Coronary artery (tissue), 2 donors: ENCODE measurements around the gene CDH24.

ENCODE experiments used
- DNase-seq: peaks from one replicate; pipeline ENCODE4 v3.0.0-alpha.2; 2017; ENCODE audit warnings: low spot score
- H3K27ac ChIP-seq, 2 donors: fragments of 200-600 bp; sonication (generic); one replicate each; pipeline ENCODE4 v1.5.1; 2016 to 2019
- H3K4me3 ChIP-seq: fragments of 200-600 bp; sonication (generic); 2 replicates; pipeline ENCODE4 v1.5.1; 2016; ENCODE audit warnings: mild to moderate bottlenecking, moderate library complexity
- TF ChIP-seq, protein P1 (sequence below): fragments of 200-600 bp; sonication (generic); IDR thresholded peaks from one replicate; pipeline ENCODE4 v1.5.1; 2019; ENCODE audit warnings: antibody characterized with exemption

CDH24 gene

GRCh38 chr14:23076785-23077408 lies 19.6 kb upstream of the CDH24 start:
- Histone ChIP-seq H3K4me3 (no peak overlapping the region), H3K27ac (peak overlapping the region in 1 of 2 donors; percentile 3)
- TF ChIP-seq, protein P1, sequence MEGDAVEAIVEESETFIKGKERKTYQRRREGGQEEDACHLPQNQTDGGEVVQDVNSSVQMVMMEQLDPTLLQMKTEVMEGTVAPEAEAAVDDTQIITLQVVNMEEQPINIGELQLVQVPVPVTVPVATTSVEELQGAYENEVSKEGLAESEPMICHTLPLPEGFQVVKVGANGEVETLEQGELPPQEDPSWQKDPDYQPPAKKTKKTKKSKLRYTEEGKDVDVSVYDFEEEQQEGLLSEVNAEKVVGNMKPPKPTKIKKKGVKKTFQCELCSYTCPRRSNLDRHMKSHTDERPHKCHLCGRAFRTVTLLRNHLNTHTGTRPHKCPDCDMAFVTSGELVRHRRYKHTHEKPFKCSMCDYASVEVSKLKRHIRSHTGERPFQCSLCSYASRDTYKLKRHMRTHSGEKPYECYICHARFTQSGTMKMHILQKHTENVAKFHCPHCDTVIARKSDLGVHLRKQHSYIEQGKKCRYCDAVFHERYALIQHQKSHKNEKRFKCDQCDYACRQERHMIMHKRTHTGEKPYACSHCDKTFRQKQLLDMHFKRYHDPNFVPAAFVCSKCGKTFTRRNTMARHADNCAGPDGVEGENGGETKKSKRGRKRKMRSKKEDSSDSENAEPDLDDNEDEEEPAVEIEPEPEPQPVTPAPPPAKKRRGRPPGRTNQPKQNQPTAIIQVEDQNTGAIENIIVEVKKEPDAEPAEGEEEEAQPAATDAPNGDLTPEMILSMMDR: peak; percentile 45
- DNase-seq: no peak

- Histone ChIP-seq H3K4me3 (no peak overlapping the region), H3K27ac (no peak overlapping the region)
- TF ChIP-seq, protein P1: no peak
- DNase-seq: no peak
These were observed 17.6 kb upstream of the CDH24 start for GRCh38 chr14:23074906-23075305.

DNA sequence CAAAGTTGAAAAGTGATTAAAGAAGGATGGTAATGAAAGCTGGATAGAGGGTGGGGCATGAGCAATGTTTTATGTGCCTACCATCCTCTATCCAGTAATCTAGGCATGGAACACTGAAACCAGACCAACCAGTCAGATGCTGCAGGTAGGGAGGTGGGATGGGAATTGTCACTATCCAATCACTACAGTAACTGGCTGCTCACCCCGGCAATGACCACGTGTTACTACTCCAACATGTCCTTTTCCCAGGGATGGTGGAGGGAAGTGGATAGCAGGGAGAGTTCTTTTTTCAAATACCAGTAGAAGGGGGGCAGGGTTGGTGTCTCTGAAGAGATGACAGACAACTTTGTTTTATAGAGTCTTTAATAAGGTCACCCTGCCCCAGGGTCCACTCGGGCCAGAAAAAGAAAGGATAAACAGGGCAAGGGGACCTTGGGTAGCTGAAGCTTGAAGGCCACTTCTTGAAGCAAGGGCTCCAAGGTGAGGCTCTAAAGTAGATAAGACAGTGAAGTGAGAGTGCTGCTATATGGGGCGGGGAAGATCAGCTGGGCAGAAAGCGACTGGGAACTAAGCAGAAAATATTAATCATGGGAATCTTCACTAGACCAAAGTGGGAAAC lies 14.7 kb upstream of the CDH24 start:
- DNase-seq: no peak
- TF ChIP-seq, protein P1: no peak
- Histone ChIP-seq H3K4me3 (peak overlapping the region; percentile 88), H3K27ac (peak overlapping the region; percentile 67 to 89)

- peak overlapping the region; percentile 88 for H3K4me3 ChIP-seq
- TF ChIP-seq, protein P1: no peak
- peak; percentile 89 for DNase-seq
- H3K27ac ChIP-seq: peak overlapping the region; percentile 67 to 89
These were observed 14.1 kb upstream of the CDH24 start for GRCh38 chr14:23071244-23071920.

DNA sequence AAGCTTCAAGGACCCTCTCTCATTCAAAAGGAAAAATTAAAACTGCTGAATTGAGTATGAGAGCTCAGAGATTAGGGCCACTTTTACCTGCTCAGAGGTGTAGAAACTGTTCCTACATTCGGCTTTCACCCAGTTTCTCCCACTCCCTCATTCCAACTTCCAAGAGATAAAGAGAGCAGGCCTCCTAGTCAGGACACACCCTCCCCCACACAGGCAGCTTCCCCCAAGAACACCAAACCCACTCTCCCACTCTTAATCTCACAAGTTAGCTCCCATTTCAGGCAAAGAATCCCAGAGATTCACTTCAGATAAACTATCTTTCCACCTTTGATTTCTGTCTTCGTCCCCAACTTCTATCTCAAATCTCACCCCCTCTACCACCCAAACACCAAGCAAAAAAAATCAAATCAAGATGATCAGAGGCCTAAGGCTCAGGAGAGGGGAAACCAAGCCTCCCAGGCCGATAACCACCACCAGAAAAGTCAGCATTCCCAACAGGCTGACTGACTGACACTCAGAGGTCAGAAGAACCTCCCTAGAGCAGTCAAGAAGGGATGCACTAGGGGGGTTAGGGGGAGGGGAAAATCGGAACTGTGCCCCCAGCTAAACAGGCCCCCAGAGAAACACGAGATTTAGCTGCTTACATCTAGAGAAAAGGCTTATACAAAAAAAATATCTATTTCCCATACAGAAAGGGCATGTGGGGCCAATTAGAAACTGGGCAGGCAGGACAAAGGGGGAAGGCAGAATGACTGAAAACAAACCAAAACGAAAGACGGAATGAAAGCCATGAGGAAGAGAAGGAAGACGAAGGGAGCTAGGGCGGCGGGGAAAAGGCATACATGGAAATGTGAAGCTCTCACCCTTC lies 13.2 kb upstream of the CDH24 start:
- Histone ChIP-seq H3K27ac (peak overlapping the region; percentile 33 to 67), H3K4me3 (peak overlapping the region; percentile 88)
- no peak for DNase-seq
- TF ChIP-seq, protein P1: no peak

GRCh38 chr14:23069413-23069806 lies 12.1 kb upstream of the CDH24 start:
- Histone ChIP-seq H3K4me3 (no peak overlapping the region), H3K27ac (no peak overlapping the region)
- no peak for DNase-seq
- TF ChIP-seq, protein P1: no peak
